B cell (primary cell): ENCODE data around the gene ANKRD10. TPM values are rescaled to one million over a fixed set of nuclear protein-coding genes. Genes with fewer than 3 reads are reported as not detected.
"Not testable (repeated sequence)": the region's sequence is repeated elsewhere in the genome, so short reads cannot be mapped to it uniquely, and the experiment has no call there.

Source experiments
- ATAC-seq: fragments of 200-7000 bp; cut with Tn5 transposase; one replicate; pipeline ENCODE4 v1.10.0; 2021; ENCODE audit warnings: low read depth, mild to moderate bottlenecking, moderate number of reproducible peaks, moderate library complexity
- CTCF ChIA-PET: fragments of 350-600 bp; sonication (Branson Sonifier 250); formaldehyde crosslinking; loops from one replicate; lab custom pipeline; 2021; ENCODE audit warnings: antibody characterized with exemption, inconsistent platforms; lab: Charles Lee
- POLR2A ChIA-PET: fragments of 350-600 bp; sonication (Branson Sonifier 250); formaldehyde crosslinking; loops from one replicate; lab custom pipeline; 2021; ENCODE audit warnings: antibody characterized with exemption; lab: Charles Lee
- DNase-seq: peaks from one replicate; pipeline ENCODE4 v3.0.0; 2013
- H2AFZ ChIP-seq: 2 replicates; pipeline ENCODE4 v1.6.1; 2012; ENCODE audit warnings: mild to moderate bottlenecking, low read depth, low read length; ENCODE audit not compliant: insufficient read depth, poor library complexity, severe bottlenecking
- H3K27ac ChIP-seq, 2 donors: 1 replicate in 1 of 2; 2 replicates in 1 of 2; pipeline ENCODE4 v1.5.1; 2012 to 2013; ENCODE audit warnings: low read length in 2 of 2, mild to moderate bottlenecking in 2 of 2, moderate library complexity in 1 of 2
- H3K27me3 ChIP-seq, 4 experiments: fragments of 200-600 bp in 1 of 4; sonication (generic) in 1 of 4; replicated peaks in 1 of 4; 1 replicate in 2 of 4; 2 replicates in 2 of 4; pipeline versions ENCODE4 v1.6.1 to v1.7.0; 2013 to 2016; ENCODE audit warnings: low read length in 3 of 4, mild to moderate bottlenecking in 2 of 4, mixed read lengths in 1 of 4, moderate library complexity in 1 of 4; ENCODE audit not compliant: insufficient read depth in 4 of 4, control insufficient read depth in 3 of 4; ENCODE audit errors: control extremely low read depth in 1 of 4
- H3K36me3 ChIP-seq, 2 experiments: replicated peaks in 1 of 2; 1 replicate in 1 of 2; 2 replicates in 1 of 2; pipeline versions ENCODE4 v1.6.1 to v1.7.1; 2013; ENCODE audit warnings: low read length in 1 of 2; ENCODE audit not compliant: insufficient read depth in 2 of 2, control insufficient read depth in 1 of 2; ENCODE audit errors: control extremely low read depth in 1 of 2, extremely low read depth in 1 of 2
- H3K4me1 ChIP-seq, 2 donors: fragments of 200-600 bp in 1 of 2; sonication (generic) in 1 of 2; 1 replicate in 1 of 2; 2 replicates in 1 of 2; pipeline versions ENCODE4 v1.5.1 to v1.6.1; 2013 to 2017; ENCODE audit warnings: low read length in 2 of 2; ENCODE audit not compliant: control insufficient read depth in 2 of 2, insufficient read depth in 2 of 2
- H3K4me2 ChIP-seq: replicated peaks from 2 replicates; pipeline ENCODE3; 2012; ENCODE audit warnings: mild to moderate bottlenecking, low read depth, low read length; ENCODE audit not compliant: poor library complexity, severe bottlenecking
- H3K4me3 ChIP-seq, 5 experiments: fragments of 200-600 bp in 1 of 5; sonication (generic) in 1 of 5; 1 replicate in 3 of 5; 2 replicates in 2 of 5; pipeline versions ENCODE4 v1.5.1 to v1.7.0; 2011 to 2016; ENCODE audit warnings: low read length in 4 of 5, mild to moderate bottlenecking in 4 of 5, low read depth in 2 of 5, control low read depth in 1 of 5, moderate library complexity in 1 of 5; ENCODE audit not compliant: insufficient read depth in 1 of 5; ENCODE audit errors: control extremely low read depth in 1 of 5, extremely low read depth in 1 of 5
- H3K79me2 ChIP-seq: fragments of 200-600 bp; sonication (generic); one replicate; pipeline ENCODE4 v1.6.0; 2016; ENCODE audit warnings: low read length; ENCODE audit not compliant: control insufficient read depth, insufficient read depth
- H3K9ac ChIP-seq: fragments of 200-600 bp; sonication (generic); 2 replicates; pipeline ENCODE4 v1.6.1; 2017; ENCODE audit warnings: mild to moderate bottlenecking, low read length, moderate library complexity
- H3K9me3 ChIP-seq, 3 donors: one replicate each; pipeline versions ENCODE4 v1.6.1 to v1.7.1; 2013; ENCODE audit warnings: low read length in 2 of 3; ENCODE audit not compliant: control insufficient read depth in 2 of 3, insufficient read depth in 1 of 3; ENCODE audit errors: control extremely low read depth in 1 of 3
- H4K20me1 ChIP-seq: 2 replicates; pipeline ENCODE4 v1.6.0; 2012; ENCODE audit warnings: mild to moderate bottlenecking, low read length; ENCODE audit not compliant: insufficient read depth, control insufficient read depth, poor library complexity, severe bottlenecking
- H3K27ac Mint-ChIP-seq: one replicate; pipeline ENCODE4 v1.8.0; 2021; ENCODE audit warnings: mixed read lengths
- H3K27me3 Mint-ChIP-seq: one replicate; pipeline ENCODE4 v1.8.0; 2021; ENCODE audit warnings: mixed read lengths
- H3K4me1 Mint-ChIP-seq: one replicate; pipeline ENCODE4 v1.8.0; 2021; ENCODE audit warnings: mixed read lengths
- H3K4me3 Mint-ChIP-seq: one replicate; pipeline ENCODE4 v1.8.0; 2021; ENCODE audit warnings: mixed read lengths
- H3K9me3 Mint-ChIP-seq: one replicate; pipeline ENCODE4 v1.8.0; 2022; ENCODE audit warnings: mixed read lengths; ENCODE audit not compliant: insufficient read depth
- WGBS: methylation state at CpG from one replicate; pipeline ENCODE4 v1.1.5; 2013; ENCODE audit warnings: missing lambda C conversion rate; ENCODE audit not compliant: insufficient coverage; 5-methylcytosine and 5-hydroxymethylcytosine counted together
- intact Hi-C: fragments of 100-400 bp; cut with micrococcal nuclease; formaldehyde crosslinking; loops from one replicate; pipeline ENCODE4 v1.10.0; 2022
- polyA plus RNA-seq: library from polyadenylated mRNA; depleted of rRNA; stranded (reverse); fragments of >200 nt; gene quantifications from 2 replicates; pipeline ENCODE4 v1.2.3, GENCODE V29; 2012
- total RNA-seq, 2 donors: library from RNA; stranded (reverse); fragments of 120-200 nt in 1 of 2; gene quantifications; 1 replicate in 1 of 2; 2 replicates in 1 of 2; pipeline versions ENCODE4 v1.2.3 to v1.2.4, GENCODE V29; 2013 to 2022

The ANKRD10 gene
- total and polyA plus RNA-seq, 2 donors (not counting 1 experiment from before 2014, with no cell fraction given): 142 to 256 TPM

DNA sequence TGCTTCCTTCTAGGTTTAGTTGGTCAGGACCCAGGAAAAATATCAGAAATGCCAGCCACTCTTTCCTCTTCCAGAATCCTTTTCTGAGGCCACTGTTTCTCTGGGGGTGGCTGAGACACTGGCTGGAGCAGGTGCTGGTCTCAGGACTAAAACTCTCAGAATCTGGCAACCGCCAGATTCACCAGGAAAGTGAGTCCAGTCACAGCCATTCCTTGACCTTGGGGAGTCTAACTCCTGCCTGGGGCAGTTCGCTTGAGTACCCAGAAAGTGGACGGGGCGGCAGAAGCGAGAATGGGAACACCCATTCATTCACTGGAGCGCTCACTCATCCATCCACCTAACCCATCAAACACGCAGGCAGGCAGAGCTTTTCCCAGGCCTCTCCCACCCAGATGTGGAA lies 40.7 kb upstream of the ANKRD10 start:
- H3K79me2 ChIP-seq, CTCF ChIA-PET, DNase-seq, H3K4me3 Mint-ChIP-seq, H3K36me3 ChIP-seq, H3K9me3 ChIP-seq, H4K20me1 ChIP-seq, H3K4me2 ChIP-seq, POLR2A ChIA-PET, H3K27me3 Mint-ChIP-seq, H3K27me3 ChIP-seq, H3K9me3 Mint-ChIP-seq, H3K27ac Mint-ChIP-seq, H3K4me1 ChIP-seq, H3K4me3 ChIP-seq, H3K27ac ChIP-seq, ATAC-seq, H3K4me1 Mint-ChIP-seq, H3K9ac ChIP-seq, H2AFZ ChIP-seq: not testable (repeated sequence)
- 90% methylated on average over 1 of the region's 7 CpGs for WGBS
- intact Hi-C loops: loop anchor here (10.0 kb wide), 1 partner anchor 1439 kb away; no protein-coding TSS in a partner anchor

DNA sequence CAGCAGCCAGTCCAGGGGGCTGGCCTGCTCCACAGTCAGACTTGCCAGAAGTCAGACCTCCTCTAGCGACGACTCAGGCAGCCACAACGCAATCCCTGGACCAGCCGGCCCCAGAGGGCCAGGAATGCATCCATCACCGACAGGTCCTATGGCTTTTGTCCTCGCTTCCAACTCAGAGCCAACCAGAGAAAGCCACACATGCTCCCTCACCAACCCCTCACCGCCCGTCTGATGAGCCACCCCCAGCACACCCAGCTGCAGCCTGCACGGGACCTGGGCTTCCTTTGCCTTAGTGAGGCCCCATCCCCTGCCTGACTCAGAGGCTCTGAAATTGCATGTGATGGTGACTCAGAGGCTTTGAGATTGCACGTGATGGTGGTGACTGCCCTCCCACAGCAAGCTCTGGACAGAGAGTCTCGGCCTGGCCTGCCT lies 40.2 kb upstream of the ANKRD10 start:
- H3K4me1 ChIP-seq, H2AFZ ChIP-seq, H3K36me3 ChIP-seq, H3K4me1 Mint-ChIP-seq, H3K27ac ChIP-seq, H3K27me3 ChIP-seq, H3K9me3 Mint-ChIP-seq, H3K79me2 ChIP-seq, H4K20me1 ChIP-seq, H3K4me3 Mint-ChIP-seq, H3K4me2 ChIP-seq, H3K27ac Mint-ChIP-seq, POLR2A ChIA-PET, DNase-seq, H3K27me3 Mint-ChIP-seq, CTCF ChIA-PET, H3K4me3 ChIP-seq, H3K9ac ChIP-seq, H3K9me3 ChIP-seq: not testable (repeated sequence)
- ATAC-seq: peak; percentile 39
- intact Hi-C loops: loop anchor here (10.0 kb wide), 1 partner anchor 1440 kb away; no protein-coding TSS in a partner anchor
- 68% methylated on average over 9 of the region's 11 CpGs for WGBS

DNA sequence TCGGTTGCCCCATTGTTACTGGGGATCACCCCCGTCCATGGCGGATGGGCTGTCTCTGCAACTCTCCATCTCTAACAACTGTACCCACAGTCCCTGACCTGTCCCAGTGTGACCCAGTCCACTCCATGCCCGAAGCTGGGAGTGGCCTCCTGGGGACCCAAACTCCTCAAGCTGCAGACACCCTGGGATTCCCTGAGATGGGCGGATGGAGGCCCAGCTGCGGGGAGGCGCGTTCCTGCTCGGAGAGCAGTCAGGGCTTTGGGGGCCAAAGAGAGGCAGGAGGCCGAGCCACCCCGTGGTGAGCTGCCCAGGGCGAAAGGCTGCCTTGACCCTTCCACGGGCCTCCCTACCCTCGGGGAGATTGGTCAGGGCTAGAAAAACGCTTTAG lies 39.7 kb upstream of the ANKRD10 start:
- H3K27ac Mint-ChIP-seq, H3K27ac ChIP-seq, H3K9ac ChIP-seq, H3K27me3 ChIP-seq, ATAC-seq, H3K4me3 ChIP-seq, H3K4me2 ChIP-seq, POLR2A ChIA-PET, H3K4me1 ChIP-seq, H3K4me1 Mint-ChIP-seq, CTCF ChIA-PET, H3K4me3 Mint-ChIP-seq, H3K27me3 Mint-ChIP-seq, H3K79me2 ChIP-seq, H3K36me3 ChIP-seq, H3K9me3 ChIP-seq, H2AFZ ChIP-seq, H3K9me3 Mint-ChIP-seq, DNase-seq, H4K20me1 ChIP-seq: not testable (repeated sequence)
- WGBS: 85% methylated on average over 13 of the region's 15 CpGs
- intact Hi-C loops: loop anchor here (10.0 kb wide), 1 partner anchor 1440 kb away; no protein-coding TSS in a partner anchor
